Prostate gland (tissue), 2 donors: Measurements from ENCODE around the gene TMCO4. TPM values are rescaled to one million over a fixed set of nuclear protein-coding genes. Genes with fewer than 3 reads are reported as not detected.

Source experiments
- DNase-seq: peaks from one replicate; pipeline ENCODE4 v3.0.0-alpha.2; 2019; ENCODE audit warnings: low spot score
- H3K27ac ChIP-seq, 2 donors: fragments of 200-600 bp; sonication (generic); 2 replicates each; pipeline ENCODE4 v1.5.1; 2017 to 2019
- H3K27me3 ChIP-seq: fragments of 200-600 bp; sonication (generic); replicated peaks from 2 replicates; pipeline ENCODE4 v1.5.1; 2019; ENCODE audit not compliant: insufficient read depth
- H3K36me3 ChIP-seq, 2 donors: fragments of 200-600 bp; sonication (generic); 1 replicate in 1 of 2; 2 replicates in 1 of 2; pipeline versions ENCODE4 v1.5.1 to v1.8.1; 2017 to 2019
- H3K4me1 ChIP-seq: fragments of 200-600 bp; sonication (generic); replicated peaks from 2 replicates; pipeline ENCODE4 v1.5.1; 2019
- H3K4me3 ChIP-seq, 2 donors: fragments of 200-600 bp; sonication (generic); 2 replicates each; pipeline ENCODE4 v1.5.1; 2017 to 2019
- H3K9me3 ChIP-seq: fragments of 200-600 bp; sonication (generic); 2 replicates; pipeline ENCODE4 v1.5.1; 2017
- CTCF ChIP-seq, 4 experiments: fragments of 200-600 bp in 2 of 4; fragments of 450-650 bp in 2 of 4; sonication (generic) in 2 of 4; IDR thresholded peaks; 1 replicate in 3 of 4; 2 replicates in 1 of 4; pipeline ENCODE4 v1.5.1; 2016 to 2019; ENCODE audit warnings: antibody characterized with exemption in 4 of 4, mild to moderate bottlenecking in 2 of 4, moderate library complexity in 2 of 4
- POLR2A ChIP-seq: fragments of 450-650 bp; IDR thresholded peaks from one replicate; pipeline ENCODE4 v1.6.1; 2016; ENCODE audit warnings: antibody characterized with exemption, mild to moderate bottlenecking
- POLR2AphosphoS5 ChIP-seq: sonication (generic); formaldehyde crosslinking; IDR thresholded peaks from one replicate; pipeline ENCODE4 v1.6.1; 2017; ENCODE audit warnings: antibody characterized with exemption
- WGBS: methylation state at CpG from one replicate; pipeline ENCODE4 v1.1.5; 2018; 5-methylcytosine and 5-hydroxymethylcytosine counted together
- intact Hi-C: fragments of 100-400 bp; cut with DNase I; formaldehyde crosslinking; loops from one replicate; pipeline ENCODE4 v1.14.2; 2022
- total RNA-seq, 2 donors: library from RNA; depleted of rRNA; stranded (reverse); fragments of >200 nt; gene quantifications; one replicate each; pipeline ENCODE4 v1.1.0, GENCODE V29; 2016

TMCO4 gene
- total RNA-seq, 2 donors from 2014 or later = 60.5 to 89.9 TPM

GRCh38 chr1:19678931-19679453 is 120.7 kb downstream of the TMCO4 start:
- H3K27me3 ChIP-seq = no peaks in the 10 kb centered on the region
- H3K27ac ChIP-seq = no peak overlapping the region
- TF ChIP-seq CTCF (IDR thresholded peaks at IDR 0.05) = no peak
- TF ChIP-seq POLR2A = no peak
- no peak for TF ChIP-seq POLR2AphosphoS5
- no peaks in the 10 kb centered on the region for H3K9me3 ChIP-seq
- no peak overlapping the region for H3K4me3 ChIP-seq
- no peaks in the 10 kb centered on the region for H3K4me1 ChIP-seq
- intact Hi-C loops = no loop called here
- DNase-seq = no peak
- WGBS = 91% methylated on average over 34 of the region's 34 CpGs
- H3K36me3 ChIP-seq = no peaks in the 10 kb centered on the region

- 74% methylated on average over 11 of the region's 11 CpGs for WGBS
- H3K4me3 ChIP-seq = no peak overlapping the region
- intact Hi-C loops = no loop called here
- H3K4me1 ChIP-seq = no peaks in the 10 kb centered on the region
- H3K27ac ChIP-seq = no peak overlapping the region
- no peaks in the 10 kb centered on the region for H3K27me3 ChIP-seq
- no peak for DNase-seq
- H3K36me3 ChIP-seq = no peaks in the 10 kb centered on the region
- no peak for TF ChIP-seq CTCF (IDR thresholded peaks at IDR 0.05)
- TF ChIP-seq POLR2AphosphoS5 = no peak
- no peaks in the 10 kb centered on the region for H3K9me3 ChIP-seq
Observed at GRCh38 chr1:19678493-19678892, 121.2 kb downstream of the TMCO4 start.

- 18% methylated on average over 13 of the region's 13 CpGs for WGBS
- no peaks in the 10 kb centered on the region for H3K9me3 ChIP-seq
- H3K27ac ChIP-seq = no peak overlapping the region
- H3K4me1 ChIP-seq = no peaks in the 10 kb centered on the region
- no peak for DNase-seq
- no peaks in the 10 kb centered on the region for H3K36me3 ChIP-seq
- no peak overlapping the region for H3K4me3 ChIP-seq
- no peaks in the 10 kb centered on the region for H3K27me3 ChIP-seq
- intact Hi-C loops = no loop called here
- no peak for TF ChIP-seq POLR2AphosphoS5
- no peak for TF ChIP-seq CTCF (IDR thresholded peaks at IDR 0.05)
- TF ChIP-seq POLR2A = no peak
Observed at GRCh38 chr1:19676438-19676922, 123.2 kb downstream of the TMCO4 start.

GRCh38 chr1:19675797-19676196 is 123.9 kb downstream of the TMCO4 start:
- Histone ChIP-seq H3K27ac (no peak overlapping the region), H3K9me3 (no peaks in the 10 kb centered on the region), H3K36me3 (no peaks in the 10 kb centered on the region), H3K27me3 (no peaks in the 10 kb centered on the region), H3K4me3 (no peak overlapping the region), H3K4me1 (no peaks in the 10 kb centered on the region)
- WGBS = 74% methylated on average over 5 of the region's 5 CpGs
- no peak for TF ChIP-seq CTCF (IDR thresholded peaks at IDR 0.05)
- no peak for TF ChIP-seq POLR2A
- DNase-seq = no peak
- intact Hi-C loops = no loop called here

- no peaks in the 10 kb centered on the region for H3K9me3 ChIP-seq
- no peaks in the 10 kb centered on the region for H3K36me3 ChIP-seq
- no peak overlapping the region for H3K4me3 ChIP-seq
- TF ChIP-seq POLR2A (no peak), POLR2AphosphoS5 (no peak), CTCF (IDR thresholded peaks at IDR 0.05) (no peak)
- H3K27ac ChIP-seq = no peak overlapping the region
- no peak for DNase-seq
- intact Hi-C loops = no loop called here
- no peaks in the 10 kb centered on the region for H3K27me3 ChIP-seq
- WGBS = 53% methylated on average over 6 of the region's 6 CpGs
- no peaks in the 10 kb centered on the region for H3K4me1 ChIP-seq
Observed at GRCh38 chr1:19672237-19672636, 127.5 kb downstream of the TMCO4 start.
